GM21381 (cell line): ENCODE measurements around the gene SEC16A.

Experiments
- ATAC-seq: cut with Tn5 transposase; IDR thresholded peaks from one replicate; pipeline ENCODE4 v1.9.1; 2021; ENCODE audit warnings: mild to moderate bottlenecking, moderate library complexity; ENCODE audit not compliant: unreplicated experiment

SEC16A gene

DNA sequence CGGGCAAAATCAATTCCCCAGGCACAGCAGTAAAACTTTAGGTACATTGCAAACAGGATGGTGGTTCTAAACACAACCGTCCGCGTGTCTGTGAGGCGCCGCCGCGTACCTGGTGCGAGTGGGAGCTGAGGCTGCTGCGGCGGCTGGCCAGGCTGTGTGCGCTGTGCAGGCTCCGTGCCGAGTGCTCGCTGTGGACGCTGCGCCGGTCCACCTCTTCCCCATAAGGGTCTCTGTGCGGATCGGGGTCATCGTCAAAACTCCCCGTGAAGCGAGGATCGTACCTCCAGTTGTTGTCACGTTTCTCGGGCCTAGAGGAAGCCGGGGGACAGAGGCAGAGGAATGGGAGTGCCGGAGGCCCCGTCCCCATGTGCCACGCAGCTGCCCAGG, 16.7 kb downstream of the SEC16A start:
- no peak for ATAC-seq

- ATAC-seq: no peak
Measured at GRCh38 chr9:136465500-136466154, 17.2 kb downstream of the SEC16A start.

GRCh38 chr9:136464241-136464640, 18.6 kb downstream of the SEC16A start:
- no peak for ATAC-seq

GRCh38 chr9:136463578-136463977, 19.3 kb downstream of the SEC16A start:
- no peak for ATAC-seq

DNA sequence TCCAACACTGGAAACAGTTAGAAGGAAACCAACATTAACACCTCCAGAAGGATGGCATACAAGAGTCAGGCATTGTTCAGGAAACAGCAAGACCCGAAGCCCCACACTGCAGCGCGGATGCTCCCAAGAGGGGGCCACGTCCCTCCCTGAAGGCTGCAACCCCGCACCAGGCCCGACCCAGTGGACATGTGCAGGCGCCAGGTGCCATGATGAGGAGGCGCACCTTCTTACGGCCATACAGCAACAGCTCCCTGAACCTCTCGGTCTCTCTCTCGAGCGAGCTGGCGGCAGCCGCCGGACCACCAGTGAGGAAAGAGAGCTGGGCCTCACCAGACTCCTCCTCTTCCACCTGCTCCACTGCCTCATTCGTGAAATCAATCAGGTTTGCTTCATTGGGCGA, 20.2 kb downstream of the SEC16A start:
- ATAC-seq: no peak

GRCh38 chr9:136460772-136461325, 22.0 kb downstream of the SEC16A start:
- ATAC-seq: no peak

GRCh38 chr9:136459425-136459824, 23.4 kb downstream of the SEC16A start:
- ATAC-seq: no peak

DNA sequence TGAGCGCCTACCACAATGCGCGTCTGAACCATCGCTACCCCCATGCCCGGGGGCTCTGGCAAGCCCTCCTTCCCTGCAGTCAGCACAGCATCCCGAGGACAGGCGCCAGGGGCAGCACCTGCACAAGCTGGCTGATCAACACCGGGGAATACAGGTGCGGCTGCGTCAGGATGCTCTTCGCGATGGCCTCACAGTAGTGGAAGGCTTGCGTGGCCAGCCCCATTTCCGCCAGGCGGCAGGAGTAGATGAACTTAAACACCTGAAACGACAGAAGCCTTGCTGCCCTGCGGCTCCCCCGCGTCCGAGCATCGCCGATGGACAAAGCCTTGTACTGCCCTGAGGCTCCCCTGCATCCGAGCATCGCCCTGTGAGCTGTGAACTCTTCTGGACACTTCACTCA, 25.5 kb downstream of the SEC16A start:
- ATAC-seq: no peak

DNA sequence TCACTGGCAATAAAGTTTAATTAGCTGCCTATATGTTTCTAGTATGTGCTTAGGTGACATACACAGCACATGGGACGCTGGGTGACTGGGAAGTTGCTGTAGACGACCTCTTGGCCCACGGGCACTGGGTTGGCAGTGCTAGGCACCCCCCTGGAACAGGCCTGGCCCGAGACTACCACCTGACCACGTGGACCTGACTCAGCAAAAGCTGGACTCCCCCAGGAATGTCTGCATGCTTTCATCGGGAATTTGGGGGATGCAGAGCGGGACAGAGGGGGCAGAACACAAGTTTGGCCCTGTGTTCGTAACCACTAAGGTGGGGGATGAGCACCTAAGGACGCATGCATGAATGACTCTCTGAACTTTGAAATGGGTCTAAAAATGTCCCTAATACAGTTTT, 26.6 kb downstream of the SEC16A start:
- ATAC-seq: no peak

GRCh38 chr9:136455043-136456002, 27.5 kb downstream of the SEC16A start:
- ATAC-seq: no peak

DNA sequence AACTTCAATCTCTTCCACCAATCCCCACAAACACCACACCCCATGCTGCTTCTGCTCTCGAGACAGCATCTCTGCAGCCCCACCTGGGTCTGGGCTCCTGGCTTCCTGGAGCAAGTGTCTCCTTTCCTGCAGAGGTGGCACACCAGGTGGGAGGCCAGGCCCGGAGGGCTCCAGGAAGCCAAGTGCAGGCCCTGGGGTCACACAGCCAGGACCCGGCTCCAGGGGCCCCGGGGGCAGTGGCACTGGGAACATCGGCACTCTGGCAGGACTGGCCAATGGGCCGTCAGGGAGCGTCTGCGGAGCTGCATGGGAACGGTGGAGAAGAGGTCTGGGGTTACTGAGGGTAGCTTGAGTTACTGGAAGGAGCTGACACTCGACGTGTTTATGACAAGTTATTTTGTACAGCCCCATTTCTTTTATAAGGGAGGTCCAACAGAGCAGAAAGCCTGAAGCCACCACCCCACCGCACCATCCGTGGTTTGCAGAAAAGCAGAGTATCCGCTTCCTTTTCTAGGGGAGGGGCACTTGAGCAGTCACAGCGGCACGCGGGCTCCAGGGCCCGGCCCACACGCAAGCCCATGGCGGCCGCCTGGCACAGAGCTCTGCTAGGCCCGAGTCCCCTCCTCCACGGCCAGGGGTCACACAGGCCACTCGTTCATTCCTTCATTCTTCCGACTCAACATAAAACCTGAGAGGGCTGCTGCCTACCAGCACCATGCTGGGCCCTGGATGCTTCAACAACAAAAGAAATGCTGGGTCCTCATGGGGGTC, 28.6 kb downstream of the SEC16A start:
- no peak for ATAC-seq

DNA sequence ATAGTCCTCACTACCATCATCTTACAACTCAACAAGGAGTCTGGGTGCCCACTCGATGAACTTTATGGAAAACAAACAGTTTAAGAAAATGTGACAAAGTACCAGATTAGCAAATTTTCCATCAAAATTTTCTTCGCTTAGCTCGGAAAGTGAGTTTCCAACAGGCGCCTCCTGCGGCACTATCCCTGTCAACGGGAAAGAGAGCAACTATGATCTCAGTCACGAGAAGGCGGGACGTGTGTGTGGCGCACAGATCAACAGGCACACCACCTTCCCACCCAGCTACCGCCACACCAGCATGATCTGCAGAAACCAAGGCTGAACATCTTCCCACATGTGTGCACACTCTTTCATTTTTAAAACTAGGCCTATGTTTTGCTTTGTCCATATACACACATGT, 29.5 kb downstream of the SEC16A start:
- no peak for ATAC-seq

- no peak for ATAC-seq
Measured at GRCh38 chr9:136451221-136451877, 31.5 kb downstream of the SEC16A start.

GRCh38 chr9:136448655-136449054, 34.2 kb downstream of the SEC16A start:
- ATAC-seq: no peak

GRCh38 chr9:136447173-136447778, 35.6 kb downstream of the SEC16A start:
- ATAC-seq: no peak

DNA sequence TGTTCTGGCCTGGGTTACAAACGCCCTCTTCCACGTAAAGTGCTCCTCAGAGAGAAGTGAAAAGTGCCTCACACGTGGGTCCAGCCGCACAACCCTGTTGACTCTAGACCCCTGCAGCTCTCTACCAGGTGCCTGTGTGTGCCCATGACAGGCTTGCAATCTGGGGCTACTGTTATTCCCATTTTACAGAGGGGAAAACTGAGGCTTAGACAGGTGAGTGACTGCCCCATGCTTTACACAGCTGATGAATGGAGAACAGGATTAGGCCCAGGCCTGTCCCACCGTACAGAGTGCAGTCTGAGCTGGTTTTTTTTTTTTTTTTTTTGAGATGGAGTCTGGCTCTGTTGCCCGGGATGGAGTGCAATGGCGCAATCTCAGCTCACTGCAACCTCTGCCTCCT, 37.0 kb downstream of the SEC16A start:
- no peak for ATAC-seq

- no peak for ATAC-seq
Measured at GRCh38 chr9:136444102-136444501, 38.7 kb downstream of the SEC16A start.

- no peak for ATAC-seq
Measured at GRCh38 chr9:136443687-136444086, 39.2 kb downstream of the SEC16A start.

DNA sequence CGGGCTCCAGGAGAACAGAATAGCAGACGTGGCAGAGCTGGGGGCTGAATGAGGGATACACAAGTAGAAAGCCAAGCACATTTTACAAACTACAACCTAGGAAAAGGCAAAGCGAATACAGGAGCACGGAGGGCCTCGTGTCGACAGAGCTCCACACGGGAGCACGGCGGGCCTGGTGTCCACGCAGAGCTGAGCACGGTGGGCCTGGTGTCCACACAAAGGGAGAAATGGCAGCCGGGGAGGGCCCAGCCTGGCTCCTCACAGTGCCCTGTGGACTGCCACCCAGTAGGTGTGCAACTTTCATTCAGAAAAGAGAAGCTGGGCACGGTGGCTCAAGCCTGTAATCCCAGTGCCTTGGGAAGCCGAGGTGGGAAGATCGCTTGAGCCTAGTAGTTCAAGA, 39.8 kb downstream of the SEC16A start:
- no peak for ATAC-seq

DNA sequence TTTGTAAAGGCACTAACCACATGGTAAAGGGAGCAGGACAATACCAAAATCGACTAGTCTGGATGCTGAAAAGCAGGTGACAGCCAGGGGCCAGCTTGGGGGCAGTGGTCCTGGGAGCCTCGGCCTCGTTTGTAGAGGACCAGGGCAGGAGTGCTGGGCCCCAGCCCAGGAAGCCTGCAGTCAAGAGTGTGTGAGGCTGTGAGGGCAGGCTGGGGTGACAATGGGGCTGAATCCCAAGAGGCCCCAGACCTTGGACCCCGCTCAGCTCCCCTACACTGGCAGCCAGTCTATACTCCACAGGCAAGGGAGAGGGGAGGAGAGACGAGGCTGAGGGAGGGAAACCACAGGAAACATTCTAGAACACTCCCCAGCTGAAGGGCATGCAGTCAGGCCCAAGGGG, 40.6 kb downstream of the SEC16A start:
- no peak for ATAC-seq
